ENCODE data around the gene ANXA6. TPM values are rescaled to one million over a fixed set of nuclear protein-coding genes. Genes with fewer than 3 reads are reported as not detected.

ANXA6 gene
- polyA plus RNA-seq, 3 donors, result 60.6 to 124 (median 93.5) TPM

GRCh38 chr5:151054709-151055108 is 102.9 kb downstream of the ANXA6 start:
- no peaks in the 10 kb centered on the region for H3K27me3 ChIP-seq (ENCODE audit: control insufficient read depth in 2 of 2, insufficient read depth in 2 of 2, low read length in 2 of 2)
- no peak overlapping the region for H3K4me3 ChIP-seq (replicated peaks in 1 of 3; ENCODE audit: low read depth in 2 of 3, low read length in 3 of 3)
- DNase-seq, result no peak
- Mint-ChIP-seq H3K4me3 (no peak overlapping the region), H3K9me3 (no peaks in the 10 kb centered on the region), H3K36me3 (peaks cover 77 to 95% of the 10 kb centered on the region in 2 donors), H3K4me1 (peaks cover 79% of the 10 kb centered on the region), H3K27me3 (ENCODE audit: low read depth in 3 of 3) (peaks cover 0 to 3% (median 0%) of the 10 kb centered on the region in 3 donors), H3K27ac (peak overlapping the region in 5 of 7 donors; percentile 78 to 97 (median 83))
- no peak overlapping the region for H2AFZ ChIP-seq (ENCODE audit: insufficient read depth, low read depth, low read length, poor library complexity, severe bottlenecking)
- H3K4me1 ChIP-seq (ENCODE audit: control insufficient read depth in 1 of 2, insufficient read depth in 2 of 2, low read length in 2 of 2), result peaks cover 70 to 80% of the 10 kb centered on the region in 2 donors
- intact Hi-C loops (cut with micrococcal nuclease), result loop anchor here (5.0 to 10.0 kb wide), 4 partner anchors 38 to 200 kb away; partner anchors contain the start of genes ANXA6 (in 1 of the 2) and GM2A (in 1 of the 2)
- no peaks in the 10 kb centered on the region for H3K9me3 ChIP-seq (replicated peaks in 1 of 2; ENCODE audit: control insufficient read depth in 1 of 2, insufficient read depth in 1 of 2, low read length in 2 of 2)
- peaks cover 60% of the 10 kb centered on the region for H3K79me2 ChIP-seq (ENCODE audit: insufficient read depth, low read length)
- peaks cover 76% of the 10 kb centered on the region for H4K20me1 ChIP-seq (ENCODE audit: insufficient read depth, low read length)
- no peak overlapping the region for H3K4me2 ChIP-seq (replicated peaks; ENCODE audit: extremely low read depth, low read length, poor library complexity, severe bottlenecking)
- peaks cover 42 to 48% of the 10 kb centered on the region in 2 donors for H3K36me3 ChIP-seq (replicated peaks in 1 of 2; ENCODE audit: control insufficient read depth in 1 of 2, insufficient read depth in 2 of 2, low read length in 2 of 2)
- no peak for TF ChIP-seq CTCF (IDR thresholded peaks at IDR 0.05)
- peak overlapping the region in 1 of 2 donors; percentile 40 for H3K27ac ChIP-seq (ENCODE audit: low read depth in 1 of 2, low read length in 2 of 2)
- 100% methylated on average over 2 of the region's 3 CpGs for WGBS (ENCODE audit: insufficient coverage)
- no peak overlapping the region for H3K9ac ChIP-seq (ENCODE audit: insufficient read depth, low read length, poor library complexity, severe bottlenecking)

- Histone ChIP-seq H3K4me2 (replicated peaks; ENCODE audit: extremely low read depth, low read length, poor library complexity, severe bottlenecking) (no peak overlapping the region), H3K9ac (ENCODE audit: insufficient read depth, low read length, poor library complexity, severe bottlenecking) (no peak overlapping the region), H4K20me1 (ENCODE audit: insufficient read depth, low read length) (peaks cover 84% of the 10 kb centered on the region), H3K36me3 (replicated peaks in 1 of 2; ENCODE audit: control insufficient read depth in 1 of 2, insufficient read depth in 2 of 2, low read length in 2 of 2) (peaks cover 50 to 56% of the 10 kb centered on the region in 2 donors), H3K27me3 (ENCODE audit: control insufficient read depth in 2 of 2, insufficient read depth in 2 of 2, low read length in 2 of 2) (no peaks in the 10 kb centered on the region), H3K9me3 (replicated peaks in 1 of 2; ENCODE audit: control insufficient read depth in 1 of 2, insufficient read depth in 1 of 2, low read length in 2 of 2) (no peaks in the 10 kb centered on the region), H3K27ac (ENCODE audit: low read depth in 1 of 2, low read length in 2 of 2) (peak overlapping the region in 1 of 2 donors; percentile 40), H3K79me2 (ENCODE audit: insufficient read depth, low read length) (peaks cover 62% of the 10 kb centered on the region), H2AFZ (ENCODE audit: insufficient read depth, low read depth, low read length, poor library complexity, severe bottlenecking) (no peak overlapping the region), H3K4me3 (replicated peaks in 1 of 3; ENCODE audit: low read depth in 2 of 3, low read length in 3 of 3) (no peak overlapping the region), H3K4me1 (ENCODE audit: control insufficient read depth in 1 of 2, insufficient read depth in 2 of 2, low read length in 2 of 2) (peaks cover 62 to 73% of the 10 kb centered on the region in 2 donors)
- Mint-ChIP-seq H3K36me3 (peaks cover 78 to 95% of the 10 kb centered on the region in 2 donors), H3K27ac (peak overlapping the region; percentile 28 to 97 (median 82)), H3K9me3 (no peaks in the 10 kb centered on the region), H3K4me1 (peaks cover 71% of the 10 kb centered on the region), H3K27me3 (ENCODE audit: low read depth in 3 of 3) (no peaks in the 10 kb centered on the region), H3K4me3 (no peak overlapping the region)
- intact Hi-C loops (cut with micrococcal nuclease), result loop anchor here (10.0 kb wide), 2 partner anchors 191 to 201 kb away; partner anchors contain the start of gene GM2A (in 1 of the 2)
- DNase-seq, result peak in 2 of 3 donors; percentile 43 to 76
- no peak for TF ChIP-seq CTCF (IDR thresholded peaks at IDR 0.05)
- WGBS (ENCODE audit: insufficient coverage), result 100% methylated on average over 1 of the region's 4 CpGs
Observed at GRCh38 chr5:151053796-151054462, 103.7 kb downstream of the ANXA6 start.

Measured in CD14-positive monocyte (primary cell).